Cardiac fibroblast (primary cell): ENCODE results near the gene RPUSD4.
A peak's percentile ranks its signal among the peaks of the same experiment; 100 is the strongest.

Experiments
- DNase-seq, 2 donors: peaks; one replicate each; pipeline versions ENCODE4 v3.0.0 to v3.0.0-alpha.2; 2010; ENCODE audit warnings: low read depth in 2 of 2
- H3K4me3 ChIP-seq, 2 donors: replicated peaks in 1 of 2; 1 replicate in 1 of 2; 2 replicates in 1 of 2; pipeline ENCODE4 v1.5.1; 2011; ENCODE audit warnings: low read depth in 2 of 2, low read length in 2 of 2, mild to moderate bottlenecking in 2 of 2, moderate library complexity in 1 of 2
- TF ChIP-seq, protein P1 (sequence below): IDR thresholded peaks from one replicate; pipeline ENCODE4 v1.5.1; 2011; ENCODE audit warnings: low read depth, mild to moderate bottlenecking, low read length, inconsistent platforms

The RPUSD4 gene

DNA sequence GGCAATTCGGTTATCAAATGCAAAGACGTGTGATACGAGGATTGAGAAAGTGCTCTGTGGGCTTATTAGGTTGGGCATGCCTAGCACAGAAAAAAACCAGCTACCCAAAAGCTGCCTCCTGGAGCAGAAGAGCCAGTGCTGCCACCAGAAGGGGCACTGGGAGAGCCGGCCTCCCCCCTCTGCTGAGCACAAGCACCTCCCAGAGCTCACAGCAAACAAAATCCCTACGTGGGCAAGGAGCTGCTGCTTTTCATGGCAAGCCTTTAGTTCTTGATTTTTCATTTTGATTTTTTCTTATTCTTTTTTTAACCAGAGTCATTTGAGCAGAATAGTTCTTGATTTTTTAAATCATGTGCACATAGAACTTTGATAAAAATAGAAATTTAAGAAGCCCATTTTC, 12.8 kb downstream of the RPUSD4 start:
- no peak overlapping the region for H3K4me3 ChIP-seq
- TF ChIP-seq, protein P1, sequence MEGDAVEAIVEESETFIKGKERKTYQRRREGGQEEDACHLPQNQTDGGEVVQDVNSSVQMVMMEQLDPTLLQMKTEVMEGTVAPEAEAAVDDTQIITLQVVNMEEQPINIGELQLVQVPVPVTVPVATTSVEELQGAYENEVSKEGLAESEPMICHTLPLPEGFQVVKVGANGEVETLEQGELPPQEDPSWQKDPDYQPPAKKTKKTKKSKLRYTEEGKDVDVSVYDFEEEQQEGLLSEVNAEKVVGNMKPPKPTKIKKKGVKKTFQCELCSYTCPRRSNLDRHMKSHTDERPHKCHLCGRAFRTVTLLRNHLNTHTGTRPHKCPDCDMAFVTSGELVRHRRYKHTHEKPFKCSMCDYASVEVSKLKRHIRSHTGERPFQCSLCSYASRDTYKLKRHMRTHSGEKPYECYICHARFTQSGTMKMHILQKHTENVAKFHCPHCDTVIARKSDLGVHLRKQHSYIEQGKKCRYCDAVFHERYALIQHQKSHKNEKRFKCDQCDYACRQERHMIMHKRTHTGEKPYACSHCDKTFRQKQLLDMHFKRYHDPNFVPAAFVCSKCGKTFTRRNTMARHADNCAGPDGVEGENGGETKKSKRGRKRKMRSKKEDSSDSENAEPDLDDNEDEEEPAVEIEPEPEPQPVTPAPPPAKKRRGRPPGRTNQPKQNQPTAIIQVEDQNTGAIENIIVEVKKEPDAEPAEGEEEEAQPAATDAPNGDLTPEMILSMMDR = no peak
- DNase-seq = no peak

DNA sequence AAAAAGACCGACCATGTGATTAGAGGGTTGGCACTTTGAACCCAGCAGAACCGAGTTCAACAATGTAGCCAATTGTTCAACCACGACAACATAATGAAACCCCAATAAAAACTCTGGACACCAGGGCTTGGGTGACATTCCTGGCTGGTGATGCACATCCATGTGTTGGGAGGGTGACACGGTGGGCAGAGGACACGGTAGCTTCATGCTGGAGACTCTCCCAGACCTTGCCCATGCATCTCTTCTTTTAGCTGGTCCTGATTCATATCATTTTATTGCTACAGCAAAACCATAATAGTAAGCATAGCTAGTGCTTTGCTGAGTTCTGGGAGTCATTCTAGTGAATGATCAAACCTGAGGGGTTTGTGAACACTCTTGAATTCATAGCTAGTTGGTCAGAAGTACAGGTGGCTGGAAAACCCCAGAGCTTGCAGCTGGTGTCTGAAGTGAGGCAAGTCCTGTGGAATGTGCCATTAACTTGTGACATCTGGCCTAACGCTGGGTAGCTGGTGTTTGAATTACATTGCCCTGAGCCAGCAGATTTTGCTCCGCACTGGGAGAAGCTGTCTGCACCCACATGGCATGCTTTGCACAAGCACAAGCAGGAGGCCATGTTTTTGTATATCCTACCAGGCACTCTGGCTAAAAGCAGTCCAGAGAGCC, 14.0 kb downstream of the RPUSD4 start:
- TF ChIP-seq, protein P1 = no peak
- H3K4me3 ChIP-seq = no peak overlapping the region
- peak in 1 of 2 donors; percentile 55 for DNase-seq

DNA sequence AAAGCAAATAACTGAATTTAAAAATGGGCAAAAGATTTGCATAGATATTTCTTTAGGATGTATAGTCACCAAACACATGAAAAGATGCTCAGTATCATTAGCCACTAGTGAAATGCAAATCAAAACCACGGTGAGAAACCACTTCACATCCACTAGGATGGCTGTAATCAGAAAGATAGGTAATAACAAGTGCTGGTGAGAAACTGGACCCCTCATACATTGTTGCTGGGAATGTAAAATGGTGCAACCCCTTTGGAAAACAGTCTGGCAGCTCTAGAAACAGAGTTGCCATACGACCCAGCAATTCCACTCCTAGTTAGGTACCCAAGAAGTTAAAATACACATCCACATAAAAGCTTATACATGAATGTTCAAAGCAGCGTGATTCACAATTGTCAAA, 16.3 kb downstream of the RPUSD4 start:
- no peak overlapping the region for H3K4me3 ChIP-seq
- no peak for DNase-seq
- TF ChIP-seq, protein P1 = no peak

DNA sequence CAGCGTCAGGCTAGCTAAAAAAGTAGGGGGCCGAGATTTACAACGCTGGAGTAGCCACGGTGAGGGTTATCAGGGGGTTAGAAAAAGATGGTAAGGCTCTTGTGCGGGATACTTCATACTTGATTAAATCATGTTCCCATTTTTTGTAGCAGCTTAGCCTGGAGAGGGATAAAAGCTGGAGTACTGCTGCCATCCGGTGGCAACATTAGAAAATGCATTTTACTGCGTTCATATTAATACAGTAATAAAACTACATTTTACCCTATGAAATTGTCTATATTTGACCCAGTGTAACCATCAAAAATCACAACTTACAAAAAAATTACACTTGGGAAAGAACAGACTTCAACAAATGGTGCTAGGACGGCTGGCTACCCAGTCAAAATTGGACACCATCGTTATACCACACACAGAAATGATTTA, 17.3 kb downstream of the RPUSD4 start:
- peak; percentile 65 to 70 for DNase-seq
- no peak overlapping the region for H3K4me3 ChIP-seq

DNA sequence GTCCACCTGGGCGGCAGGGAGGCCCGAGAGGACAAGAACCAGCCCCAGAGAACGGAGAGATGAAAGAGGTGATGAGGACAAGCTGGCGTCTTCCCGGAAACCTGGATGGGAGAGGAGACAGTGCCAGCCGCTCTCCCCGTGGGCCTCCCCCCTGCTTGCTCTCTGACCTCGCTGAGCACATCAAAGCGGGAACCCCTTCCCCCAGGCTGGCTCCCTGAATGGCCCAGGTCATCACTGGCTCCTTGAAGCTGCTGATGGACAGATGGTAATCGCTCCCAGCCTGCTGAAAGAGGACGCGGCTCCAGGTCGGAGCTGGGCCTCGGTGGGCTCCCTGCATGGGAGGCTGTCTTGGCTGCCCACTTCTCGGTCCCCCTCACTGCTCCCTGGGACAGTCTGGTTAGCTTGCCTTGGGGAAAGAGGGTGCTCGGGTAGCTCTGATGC, 18.4 kb downstream of the RPUSD4 start:
- no peak for DNase-seq
- TF ChIP-seq, protein P1 = no peak
- H3K4me3 ChIP-seq = no peak overlapping the region

More for the DNA sequence above, 17.3 kb downstream of the RPUSD4 start:
- TF ChIP-seq, protein P1 = peak; percentile 56

DNA sequence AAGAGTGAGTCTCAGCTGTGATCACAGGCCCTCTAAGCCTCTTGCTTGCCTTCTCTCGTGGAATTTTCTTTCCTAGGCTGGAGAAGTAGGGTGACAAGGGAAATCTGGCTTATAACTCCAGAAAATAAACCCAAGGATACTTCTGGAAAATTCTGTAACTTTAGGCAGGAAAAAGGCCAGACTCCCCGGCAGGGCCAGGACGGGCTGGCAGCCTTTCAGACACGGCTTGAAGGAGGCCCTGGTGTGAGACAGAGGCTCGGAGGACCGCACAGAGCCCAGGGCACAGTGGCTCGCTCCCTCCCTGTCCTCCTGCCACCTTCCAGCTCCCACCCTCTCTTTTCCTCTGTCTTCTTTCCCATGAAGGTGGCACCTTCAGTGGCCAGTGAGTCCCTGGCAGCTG, 19.1 kb downstream of the RPUSD4 start:
- DNase-seq = no peak
- no peak overlapping the region for H3K4me3 ChIP-seq
- TF ChIP-seq, protein P1 = no peak
